Lung (tissue), 12 donors: Measurements from ENCODE around the gene CACNA1C. TPM values are rescaled to one million over a fixed set of nuclear protein-coding genes. Genes with fewer than 3 reads are reported as not detected.

Experiments
- ATAC-seq: fragments of 200-7000 bp; cut with Tn5 transposase; one replicate; pipeline ENCODE4 v1.9.1; 2020; ENCODE audit warnings: moderate number of reproducible peaks; ENCODE audit not compliant: insufficient read depth, low FRiP score
- DNase-seq, 3 donors: peaks; one replicate each; pipeline ENCODE4 v3.0.0-alpha.2; 2013 to 2017
- H3K27ac ChIP-seq, 2 donors: one replicate each; pipeline ENCODE4 v1.5.1; 2013; ENCODE audit warnings: mild to moderate bottlenecking in 2 of 2, moderate library complexity in 2 of 2, control low read depth in 1 of 2, inconsistent platforms in 1 of 2, low read depth in 1 of 2, low read length in 1 of 2
- H3K27me3 ChIP-seq, 3 donors: one replicate each; pipeline ENCODE4 v1.5.1; 2013; ENCODE audit warnings: low read length in 2 of 3; ENCODE audit not compliant: control insufficient read depth in 3 of 3, insufficient read depth in 3 of 3
- H3K36me3 ChIP-seq, 4 donors: one replicate each; pipeline ENCODE4 v1.5.1; 2013; ENCODE audit warnings: low read length in 4 of 4, mild to moderate bottlenecking in 1 of 4, moderate library complexity in 1 of 4; ENCODE audit not compliant: control insufficient read depth in 4 of 4, insufficient read depth in 4 of 4
- H3K4me1 ChIP-seq, 5 donors: one replicate each; pipeline ENCODE4 v1.5.1; 2013; ENCODE audit warnings: low read length in 5 of 5, mild to moderate bottlenecking in 2 of 5, moderate library complexity in 1 of 5; ENCODE audit not compliant: control insufficient read depth in 5 of 5, insufficient read depth in 5 of 5
- H3K4me3 ChIP-seq: one replicate; pipeline ENCODE4 v1.5.1; 2013; ENCODE audit warnings: mild to moderate bottlenecking, control low read depth, moderate library complexity
- H3K9ac ChIP-seq, 2 donors: one replicate each; pipeline ENCODE4 v1.5.1; 2013; ENCODE audit warnings: low read length in 2 of 2, control low read depth in 1 of 2; ENCODE audit not compliant: insufficient read depth in 1 of 2
- H3K9me3 ChIP-seq, 4 donors: one replicate each; pipeline ENCODE4 v1.5.1; 2013; ENCODE audit warnings: low read length in 3 of 4, mild to moderate bottlenecking in 1 of 4, moderate library complexity in 1 of 4; ENCODE audit not compliant: control insufficient read depth in 4 of 4, insufficient read depth in 3 of 4
- WGBS, 2 donors: extraction: QIAGEN DNeasy Blood & Tissue Kit; methylation state at CpG; one replicate each; pipeline ENCODE4 v1.1.7; 2013; 5-methylcytosine and 5-hydroxymethylcytosine counted together
- polyA plus RNA-seq, 2 donors: library from polyadenylated mRNA; stranded (reverse); fragments of 200-250 nt; gene quantifications; one replicate each; pipeline ENCODE4 v1.2.1, GENCODE V29; 2013
- total RNA-seq, 2 donors: library from RNA; depleted of rRNA in 1 of 2; stranded (reverse); fragments of >200 nt in 1 of 2; gene quantifications; one replicate each; pipeline ENCODE4 v1.2.1, GENCODE V29; 2014 to 2021
- TF ChIP-seq, protein P1 (sequence below): IDR thresholded peaks from 2 replicates; pipeline ENCODE4 v1.5.1; 2012; ENCODE audit warnings: mild to moderate bottlenecking; ENCODE audit errors: control extremely low read depth, extremely low read depth
- donor health status: control.
- donor health status: control.
- donor health status: Bipolar disorder and iron deficiency.
- donor health status: healthy.
- donor health status: DM: yes; HTN: yes; CAD: no.

The CACNA1C gene
- total and polyA plus RNA-seq, 4 donors = 3.2 to 17.5 (median 7.5) TPM

DNA sequence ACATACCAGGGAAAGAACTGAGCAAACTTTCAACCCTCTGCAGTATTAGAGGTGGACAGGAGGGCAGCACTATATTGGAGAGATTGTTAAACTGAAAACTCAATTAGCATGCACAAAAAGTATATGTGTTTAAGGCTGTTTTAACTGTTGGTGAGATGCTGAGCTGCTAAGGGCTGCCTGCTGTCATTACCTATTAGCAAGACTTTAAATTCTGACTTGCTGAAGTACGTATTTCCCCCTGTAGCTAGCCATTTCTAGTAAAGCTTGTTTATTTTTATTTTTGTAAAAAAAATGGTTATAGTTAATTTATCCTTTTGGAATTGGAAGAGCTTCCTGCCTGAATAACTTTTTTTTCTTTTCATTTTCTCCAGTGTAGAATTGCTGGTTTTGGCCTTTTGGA is 92.2 kb downstream of the CACNA1C start:
- no peaks in the 10 kb centered on the region for H3K9me3 ChIP-seq
- ATAC-seq = no peak
- WGBS, 2 donors = 81 to 83% methylated on average over 1 of the region's 1 CpG
- peaks cover 0 to 31% (median 7%) of the 10 kb centered on the region in 5 donors for H3K4me1 ChIP-seq
- no peak overlapping the region for H3K4me3 ChIP-seq
- DNase-seq = no peak
- no peak overlapping the region for H3K27ac ChIP-seq
- no peaks in the 10 kb centered on the region for H3K27me3 ChIP-seq
- TF ChIP-seq, protein P1, sequence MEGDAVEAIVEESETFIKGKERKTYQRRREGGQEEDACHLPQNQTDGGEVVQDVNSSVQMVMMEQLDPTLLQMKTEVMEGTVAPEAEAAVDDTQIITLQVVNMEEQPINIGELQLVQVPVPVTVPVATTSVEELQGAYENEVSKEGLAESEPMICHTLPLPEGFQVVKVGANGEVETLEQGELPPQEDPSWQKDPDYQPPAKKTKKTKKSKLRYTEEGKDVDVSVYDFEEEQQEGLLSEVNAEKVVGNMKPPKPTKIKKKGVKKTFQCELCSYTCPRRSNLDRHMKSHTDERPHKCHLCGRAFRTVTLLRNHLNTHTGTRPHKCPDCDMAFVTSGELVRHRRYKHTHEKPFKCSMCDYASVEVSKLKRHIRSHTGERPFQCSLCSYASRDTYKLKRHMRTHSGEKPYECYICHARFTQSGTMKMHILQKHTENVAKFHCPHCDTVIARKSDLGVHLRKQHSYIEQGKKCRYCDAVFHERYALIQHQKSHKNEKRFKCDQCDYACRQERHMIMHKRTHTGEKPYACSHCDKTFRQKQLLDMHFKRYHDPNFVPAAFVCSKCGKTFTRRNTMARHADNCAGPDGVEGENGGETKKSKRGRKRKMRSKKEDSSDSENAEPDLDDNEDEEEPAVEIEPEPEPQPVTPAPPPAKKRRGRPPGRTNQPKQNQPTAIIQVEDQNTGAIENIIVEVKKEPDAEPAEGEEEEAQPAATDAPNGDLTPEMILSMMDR = no peak
- no peaks in the 10 kb centered on the region for H3K36me3 ChIP-seq
- no peak overlapping the region for H3K9ac ChIP-seq

DNA sequence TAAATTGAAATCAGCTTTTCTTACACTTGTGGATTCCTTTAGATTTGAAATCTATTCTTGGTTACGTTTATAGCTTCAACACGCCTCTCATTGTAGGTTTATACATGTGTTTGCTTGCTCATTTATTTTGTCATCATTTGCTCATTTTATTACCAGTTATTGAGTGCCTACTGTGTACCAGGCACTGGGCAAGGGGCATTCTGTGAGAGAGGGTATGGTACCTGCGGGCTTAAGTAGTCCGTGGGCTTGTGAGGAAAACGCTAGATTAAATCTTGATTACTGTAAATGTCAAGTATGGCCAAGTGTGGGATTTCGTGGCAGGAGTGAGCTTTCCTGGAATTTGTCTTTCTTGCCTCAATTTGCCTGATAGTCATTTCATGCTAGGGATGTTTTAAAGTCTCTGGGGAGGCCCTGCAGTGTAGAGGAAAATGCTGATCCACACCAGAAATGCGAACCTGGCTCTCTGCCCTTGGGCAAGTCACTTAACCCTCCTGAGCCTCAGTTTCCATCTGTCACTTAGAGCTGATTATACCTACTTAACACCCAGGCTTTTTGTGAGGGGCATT is 92.7 kb downstream of the CACNA1C start:
- Histone ChIP-seq H3K4me1 (peaks cover 0 to 30% (median 7%) of the 10 kb centered on the region in 5 donors), H3K27me3 (no peaks in the 10 kb centered on the region), H3K9ac (no peak overlapping the region), H3K9me3 (no peaks in the 10 kb centered on the region), H3K27ac (peak overlapping the region in 1 of 2 donors; percentile 34), H3K4me3 (no peak overlapping the region), H3K36me3 (no peaks in the 10 kb centered on the region)
- ATAC-seq (no peak), DNase-seq (no peak)
- WGBS, 2 donors = 73 to 86% methylated on average over 7 of the region's 7 CpGs
- TF ChIP-seq, protein P1 = no peak

DNA sequence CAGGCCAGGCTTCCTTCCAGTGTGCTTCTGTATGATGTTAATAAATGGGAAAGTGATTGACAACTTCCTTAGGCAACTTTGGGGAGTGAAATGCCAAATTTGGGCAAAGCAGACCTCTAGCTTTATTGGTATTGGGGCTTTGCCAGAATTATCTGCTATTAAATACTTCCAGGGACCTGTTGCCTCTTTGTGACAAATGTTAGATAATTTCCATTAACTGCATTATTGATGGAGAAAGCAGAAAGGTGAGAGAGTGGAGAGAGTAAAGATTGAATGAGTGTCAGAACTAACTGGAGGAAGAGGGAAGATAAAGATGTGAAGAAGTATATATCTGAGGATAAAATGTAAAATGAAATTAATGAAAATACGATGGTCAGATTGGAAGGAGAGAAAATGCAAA is 94.5 kb downstream of the CACNA1C start:
- TF ChIP-seq, protein P1 = no peak
- WGBS, 2 donors = 97% methylated on average over 1 of the region's 1 CpG
- no peaks in the 10 kb centered on the region for H3K27me3 ChIP-seq
- ATAC-seq (no peak), DNase-seq (no peak)
- peaks cover 0 to 35% (median 10%) of the 10 kb centered on the region in 5 donors for H3K4me1 ChIP-seq
- peaks cover 0 to 2% (median 0%) of the 10 kb centered on the region in 4 donors for H3K9me3 ChIP-seq
- H3K27ac ChIP-seq = no peak overlapping the region
- no peak overlapping the region for H3K4me3 ChIP-seq
- H3K36me3 ChIP-seq = no peaks in the 10 kb centered on the region
- H3K9ac ChIP-seq = no peak overlapping the region

- Histone ChIP-seq H3K4me1 (peaks cover 0 to 41% (median 10%) of the 10 kb centered on the region in 5 donors), H3K4me3 (no peak overlapping the region), H3K9me3 (peaks cover 0 to 2% (median 0%) of the 10 kb centered on the region in 4 donors), H3K36me3 (no peaks in the 10 kb centered on the region), H3K27me3 (no peaks in the 10 kb centered on the region), H3K9ac (no peak overlapping the region), H3K27ac (peak overlapping the region in 1 of 2 donors; percentile 67)
- DNase-seq (peak in 2 of 3 donors; percentile 23 to 45), ATAC-seq (no peak)
- WGBS, 2 donors = 73 to 80% methylated on average over 3 of the region's 3 CpGs
- TF ChIP-seq, protein P1 = no peak
Measured at GRCh38 chr12:2149091-2149490, 96.3 kb downstream of the CACNA1C start.
